ENCODE results near the gene SMCO2. TPM values are rescaled to one million over a fixed set of nuclear protein-coding genes. Genes with fewer than 3 reads are reported as not detected.

The SMCO2 gene
- total and polyA plus RNA-seq, 10 of the 15 experiments (the other 5 are each of a cell fraction or from before 2014, with no cell fraction given), result 0.11 to 2.3 (median 0.67) TPM

DNA sequence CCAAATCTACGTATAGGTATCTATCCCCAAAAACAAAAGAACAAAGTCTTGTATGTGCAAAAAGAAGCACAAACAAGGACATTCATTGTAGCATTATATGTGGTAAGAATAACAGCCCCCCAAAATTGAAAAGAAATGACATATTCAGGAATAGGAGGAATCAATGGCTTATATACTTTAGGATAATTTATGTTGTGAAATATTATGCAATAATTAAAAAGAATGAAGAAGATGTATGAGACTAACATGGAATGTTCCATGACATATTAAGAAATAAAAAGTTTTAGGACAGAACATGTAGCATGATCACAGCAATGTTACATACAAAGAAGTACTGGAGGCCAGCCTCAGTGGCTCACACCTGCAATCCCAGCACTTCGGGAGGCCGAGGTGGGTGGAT, 9.1 kb downstream of the SMCO2 start (continued):
- TF ChIP-seq, protein P1, sequence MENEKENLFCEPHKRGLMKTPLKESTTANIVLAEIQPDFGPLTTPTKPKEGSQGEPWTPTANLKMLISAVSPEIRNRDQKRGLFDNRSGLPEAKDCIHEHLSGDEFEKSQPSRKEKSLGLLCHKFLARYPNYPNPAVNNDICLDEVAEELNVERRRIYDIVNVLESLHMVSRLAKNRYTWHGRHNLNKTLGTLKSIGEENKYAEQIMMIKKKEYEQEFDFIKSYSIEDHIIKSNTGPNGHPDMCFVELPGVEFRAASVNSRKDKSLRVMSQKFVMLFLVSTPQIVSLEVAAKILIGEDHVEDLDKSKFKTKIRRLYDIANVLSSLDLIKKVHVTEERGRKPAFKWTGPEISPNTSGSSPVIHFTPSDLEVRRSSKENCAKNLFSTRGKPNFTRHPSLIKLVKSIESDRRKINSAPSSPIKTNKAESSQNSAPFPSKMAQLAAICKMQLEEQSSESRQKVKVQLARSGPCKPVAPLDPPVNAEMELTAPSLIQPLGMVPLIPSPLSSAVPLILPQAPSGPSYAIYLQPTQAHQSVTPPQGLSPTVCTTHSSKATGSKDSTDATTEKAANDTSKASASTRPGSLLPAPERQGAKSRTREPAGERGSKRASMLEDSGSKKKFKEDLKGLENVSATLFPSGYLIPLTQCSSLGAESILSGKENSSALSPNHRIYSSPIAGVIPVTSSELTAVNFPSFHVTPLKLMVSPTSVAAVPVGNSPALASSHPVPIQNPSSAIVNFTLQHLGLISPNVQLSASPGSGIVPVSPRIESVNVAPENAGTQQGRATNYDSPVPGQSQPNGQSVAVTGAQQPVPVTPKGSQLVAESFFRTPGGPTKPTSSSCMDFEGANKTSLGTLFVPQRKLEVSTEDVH (IDR thresholded peaks at IDR 0.05; ENCODE audit: low read depth, partially characterized antibody), result no peak
- TF ChIP-seq SMC3 (IDR thresholded peaks at IDR 0.05; ENCODE audit: borderline replicate concordance, low read length), result no peak
- no peak for TF ChIP-seq RUNX3 (IDR thresholded peaks at IDR 0.05; ENCODE audit: low read length)
- TF ChIP-seq, protein P2, sequence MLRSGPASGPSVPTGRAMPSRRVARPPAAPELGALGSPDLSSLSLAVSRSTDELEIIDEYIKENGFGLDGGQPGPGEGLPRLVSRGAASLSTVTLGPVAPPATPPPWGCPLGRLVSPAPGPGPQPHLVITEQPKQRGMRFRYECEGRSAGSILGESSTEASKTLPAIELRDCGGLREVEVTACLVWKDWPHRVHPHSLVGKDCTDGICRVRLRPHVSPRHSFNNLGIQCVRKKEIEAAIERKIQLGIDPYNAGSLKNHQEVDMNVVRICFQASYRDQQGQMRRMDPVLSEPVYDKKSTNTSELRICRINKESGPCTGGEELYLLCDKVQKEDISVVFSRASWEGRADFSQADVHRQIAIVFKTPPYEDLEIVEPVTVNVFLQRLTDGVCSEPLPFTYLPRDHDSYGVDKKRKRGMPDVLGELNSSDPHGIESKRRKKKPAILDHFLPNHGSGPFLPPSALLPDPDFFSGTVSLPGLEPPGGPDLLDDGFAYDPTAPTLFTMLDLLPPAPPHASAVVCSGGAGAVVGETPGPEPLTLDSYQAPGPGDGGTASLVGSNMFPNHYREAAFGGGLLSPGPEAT (IDR thresholded peaks at IDR 0.05; ENCODE audit: low read depth), result no peak
- TF ChIP-seq, protein P3, sequence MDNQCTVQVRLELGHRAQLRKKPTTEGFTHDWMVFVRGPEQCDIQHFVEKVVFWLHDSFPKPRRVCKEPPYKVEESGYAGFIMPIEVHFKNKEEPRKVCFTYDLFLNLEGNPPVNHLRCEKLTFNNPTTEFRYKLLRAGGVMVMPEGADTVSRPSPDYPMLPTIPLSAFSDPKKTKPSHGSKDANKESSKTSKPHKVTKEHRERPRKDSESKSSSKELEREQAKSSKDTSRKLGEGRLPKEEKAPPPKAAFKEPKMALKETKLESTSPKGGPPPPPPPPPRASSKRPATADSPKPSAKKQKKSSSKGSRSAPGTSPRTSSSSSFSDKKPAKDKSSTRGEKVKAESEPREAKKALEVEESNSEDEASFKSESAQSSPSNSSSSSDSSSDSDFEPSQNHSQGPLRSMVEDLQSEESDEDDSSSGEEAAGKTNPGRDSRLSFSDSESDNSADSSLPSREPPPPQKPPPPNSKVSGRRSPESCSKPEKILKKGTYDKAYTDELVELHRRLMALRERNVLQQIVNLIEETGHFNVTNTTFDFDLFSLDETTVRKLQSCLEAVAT (IDR thresholded peaks at IDR 0.05), result no peak
- TF ChIP-seq DPF2 (IDR thresholded peaks at IDR 0.05), result no peak

DNA sequence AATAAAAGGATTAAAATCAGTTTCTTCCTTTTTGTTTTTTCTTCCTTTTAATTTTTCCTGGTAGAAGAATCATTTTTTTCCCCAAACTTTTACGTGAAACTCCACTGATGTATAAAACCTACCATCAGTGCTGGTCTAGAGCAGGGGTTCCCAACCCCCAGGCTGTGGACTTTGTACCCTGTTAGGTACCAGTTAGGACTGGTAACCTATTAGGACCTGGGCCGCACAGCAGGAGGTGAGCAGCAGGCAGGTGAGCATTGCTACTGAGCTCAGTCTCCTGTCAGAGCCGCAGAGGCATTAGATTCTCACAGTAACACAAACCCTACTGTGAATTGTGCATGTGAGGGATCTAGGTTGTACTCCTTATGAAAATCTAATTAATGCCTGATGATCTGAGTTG, 10.1 kb downstream of the SMCO2 start:
- Histone ChIP-seq H2AFZ (ENCODE audit: control insufficient read depth, low read depth, low read length) (no peak overlapping the region), H3K4me2 (ENCODE audit: control insufficient read depth, insufficient read depth) (no peak overlapping the region), H3K9ac (ENCODE audit: control insufficient read depth, insufficient read depth, low read length) (no peak overlapping the region), H3K27ac (ENCODE audit: control insufficient read depth, insufficient read depth) (no peak overlapping the region), H3K36me3 (ENCODE audit: control insufficient read depth in 2 of 2, insufficient read depth in 2 of 2, low read length in 1 of 2) (no peaks in the 10 kb centered on the region), H3K9me3 (replicated peaks; ENCODE audit: control insufficient read depth, insufficient read depth, low read length) (no peaks in the 10 kb centered on the region), H3K27me3 (replicated peaks in 1 of 2; ENCODE audit: control insufficient read depth in 2 of 2, insufficient read depth in 2 of 2, low read length in 1 of 2) (no peaks in the 10 kb centered on the region), H3K4me3 (no peak overlapping the region), H3K79me2 (ENCODE audit: control insufficient read depth, insufficient read depth, low read length) (no peaks in the 10 kb centered on the region), H4K20me1 (ENCODE audit: control insufficient read depth, insufficient read depth) (no peaks in the 10 kb centered on the region), H3K4me1 (ENCODE audit: control insufficient read depth, insufficient read depth, low read length) (no peaks in the 10 kb centered on the region)
- in situ Hi-C loops (cut with MboI) (no loop called here), intact Hi-C loops (cut with micrococcal nuclease; ENCODE audit: unreplicated experiment) (no loop called here)
- no peak for FAIRE-seq
- POLR2A ChIA-PET, result no interaction called here
- SMC1A ChIA-PET (ENCODE audit: uncharacterized antibody, unreplicated experiment), result no interaction called here
- CTCF ChIA-PET, result interaction anchor here (1.1 kb wide), 1 partner anchor 248 kb away, joined by 3 read pairs; no protein-coding TSS in a partner anchor
- DNase-seq (ENCODE audit: low read depth, low spot score), result no peak
- no peak for ATAC-seq
- 100% methylated on average over 3 of the region's 3 CpGs for WGBS (ENCODE audit: insufficient coverage, insufficient replicate concordance, low lambda C conversion rate, missing lambda C conversion rate)
- RAD21 ChIA-PET (ENCODE audit: unreplicated experiment), result no interaction called here
- BruUV-seq (replicated peaks), result no TSS peak
- TF ChIP-seq ZNF274 (IDR thresholded peaks at IDR 0.05; ENCODE audit: insufficient read depth, insufficient read length) (no peak), RBBP5 (conservative IDR thresholded peaks at IDR 0.05) (no peak), MEF2A (IDR thresholded peaks at IDR 0.05; ENCODE audit: insufficient read depth, low read depth, low read length) (no peak), SIX5 (IDR thresholded peaks at IDR 0.05; ENCODE audit: low read depth, low read length, severe bottlenecking) (no peak), NFYA (IDR thresholded peaks at IDR 0.05; ENCODE audit: borderline replicate concordance, low read depth, low read length) (no peak), ZNF217 (IDR thresholded peaks at IDR 0.05) (no peak), ZZZ3 (IDR thresholded peaks at IDR 0.05; ENCODE audit: control insufficient read depth, insufficient read length, low read depth) (no peak), NFYB (IDR thresholded peaks at IDR 0.05; ENCODE audit: insufficient read depth, low read depth, low read length) (no peak)
- TF ChIP-seq, protein P4, sequence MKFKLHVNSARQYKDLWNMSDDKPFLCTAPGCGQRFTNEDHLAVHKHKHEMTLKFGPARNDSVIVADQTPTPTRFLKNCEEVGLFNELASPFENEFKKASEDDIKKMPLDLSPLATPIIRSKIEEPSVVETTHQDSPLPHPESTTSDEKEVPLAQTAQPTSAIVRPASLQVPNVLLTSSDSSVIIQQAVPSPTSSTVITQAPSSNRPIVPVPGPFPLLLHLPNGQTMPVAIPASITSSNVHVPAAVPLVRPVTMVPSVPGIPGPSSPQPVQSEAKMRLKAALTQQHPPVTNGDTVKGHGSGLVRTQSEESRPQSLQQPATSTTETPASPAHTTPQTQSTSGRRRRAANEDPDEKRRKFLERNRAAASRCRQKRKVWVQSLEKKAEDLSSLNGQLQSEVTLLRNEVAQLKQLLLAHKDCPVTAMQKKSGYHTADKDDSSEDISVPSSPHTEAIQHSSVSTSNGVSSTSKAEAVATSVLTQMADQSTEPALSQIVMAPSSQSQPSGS (IDR thresholded peaks at IDR 0.05; ENCODE audit: low read length), result no peak
- TF ChIP-seq, protein P3 (IDR thresholded peaks at IDR 0.05), result no peak

Data from GM12878 (cell line).